RPMI7951 (cell line): ENCODE measurements around the gene TBC1D14. TPM values are rescaled to one million over a fixed set of nuclear protein-coding genes. Genes with fewer than 3 reads are reported as not detected.

Experiments used
- DNase-seq: peaks from one replicate; pipeline ENCODE4 v3.0.0-alpha.2; 2012; ENCODE audit warnings: low read depth
- total RNA-seq: library from RNA; depleted of rRNA; stranded (reverse); fragments of >200 nt; shearing (Covaris generic); gene quantifications from 2 replicates; pipeline ENCODE4 v1.2.3, GENCODE V29; 2014

Gene TBC1D14
- total RNA-seq, 1 experiment from 2014 or later = 23.3 TPM

DNA sequence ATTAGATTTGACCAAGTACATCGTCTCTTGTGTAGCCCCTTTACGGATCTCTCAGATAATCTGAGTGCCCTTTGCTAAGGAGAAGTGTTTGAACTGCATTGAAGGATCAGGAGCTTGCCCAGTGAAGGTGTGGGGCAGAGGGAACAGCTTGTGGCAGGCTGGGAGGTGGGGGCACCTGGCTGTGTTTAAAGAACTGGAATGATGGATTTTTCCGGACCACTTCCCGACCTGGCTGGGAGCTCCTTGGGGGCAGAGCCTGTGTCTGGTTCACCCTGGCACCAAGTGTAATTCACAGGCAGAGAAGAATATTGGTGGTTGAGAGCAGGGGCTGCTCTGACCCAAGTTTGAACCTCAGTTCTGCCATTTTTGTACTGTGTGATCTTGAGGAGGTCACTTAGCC is 18.5 kb downstream of the TBC1D14 start:
- no peak for DNase-seq

DNA sequence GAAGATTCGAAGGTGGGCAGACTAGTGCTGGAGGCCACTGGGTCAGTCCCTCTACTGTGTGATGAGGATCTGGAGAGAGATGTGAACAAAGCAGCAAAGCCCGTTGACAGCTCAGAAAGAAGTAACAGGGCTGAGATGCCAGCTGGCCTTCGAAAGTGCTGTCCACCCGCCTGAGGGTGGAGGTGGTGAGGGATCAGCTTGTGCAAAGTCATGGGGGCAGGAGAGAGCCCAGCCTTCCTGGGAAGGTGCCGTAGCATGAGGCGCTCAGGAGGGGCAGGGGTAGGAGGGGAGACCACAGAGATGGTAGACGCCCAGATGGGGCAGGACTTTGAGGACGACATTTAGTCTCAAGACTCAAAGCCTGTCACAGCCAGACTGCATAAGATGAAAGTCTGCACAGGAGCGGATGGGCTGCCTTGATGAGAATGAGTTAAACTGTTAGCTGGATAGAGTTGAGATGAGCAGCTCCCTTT is 19.7 kb downstream of the TBC1D14 start:
- DNase-seq = no peak

- no peak for DNase-seq
Measured at GRCh38 chr4:6929812-6930464, 20.3 kb downstream of the TBC1D14 start.

- DNase-seq = no peak
Measured at GRCh38 chr4:6932475-6932874, 22.8 kb downstream of the TBC1D14 start.

GRCh38 chr4:6932918-6933317 is 23.3 kb downstream of the TBC1D14 start:
- DNase-seq = no peak

DNA sequence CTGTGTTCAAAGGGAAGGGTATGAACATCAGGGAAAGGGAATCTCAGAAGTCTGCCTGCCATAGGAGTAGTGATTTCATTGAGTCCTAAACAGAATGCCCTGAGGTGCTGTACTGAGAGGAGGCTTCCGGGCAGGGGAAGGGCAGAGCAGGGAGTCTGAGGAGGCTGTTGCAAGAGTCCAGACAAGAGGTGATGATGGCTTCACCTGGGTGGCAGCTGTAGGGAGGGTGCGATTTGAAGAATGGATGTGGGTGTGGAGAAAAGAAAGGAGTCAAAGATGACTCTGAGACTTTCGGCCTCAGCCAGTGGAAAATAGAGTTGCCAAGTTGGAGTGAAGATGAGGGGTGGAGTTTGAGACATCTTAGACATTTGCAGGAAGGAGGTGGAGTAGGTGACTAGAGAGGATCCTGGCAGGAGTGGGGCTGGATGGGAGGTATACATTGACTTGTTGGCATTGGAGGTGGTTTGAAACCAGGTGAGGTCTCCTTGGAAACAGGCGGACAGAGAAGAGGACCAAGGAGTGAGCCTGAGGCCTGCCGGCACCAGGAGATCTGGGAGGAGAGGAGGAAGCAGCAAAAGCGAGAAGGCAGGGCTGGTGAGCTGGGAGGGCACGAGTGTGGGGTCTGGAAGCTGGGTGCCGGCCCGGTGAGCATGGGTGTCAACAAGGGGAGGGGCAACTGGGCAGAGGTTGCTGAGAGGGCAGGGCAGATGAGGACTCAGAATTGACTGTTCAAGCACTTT is 24.2 kb downstream of the TBC1D14 start:
- DNase-seq = no peak

DNA sequence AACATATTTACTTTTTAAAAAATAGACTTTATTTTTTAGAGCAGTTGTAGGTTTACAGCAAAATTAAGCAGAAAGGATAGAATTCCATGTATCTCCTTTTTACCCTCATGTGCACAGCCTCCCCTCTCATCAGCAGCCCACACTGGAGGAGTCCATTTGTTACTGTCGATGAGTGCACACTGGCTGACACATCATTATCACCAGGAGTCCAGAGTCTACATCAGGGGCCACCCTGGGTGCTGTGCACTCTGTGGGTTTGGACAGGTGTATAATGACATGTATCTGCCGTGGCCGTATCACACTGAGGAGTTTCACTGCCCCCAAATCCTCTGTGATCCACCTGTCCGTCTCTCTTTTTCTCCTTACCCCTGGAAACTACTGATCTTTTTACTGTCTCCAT is 26.3 kb downstream of the TBC1D14 start:
- no peak for DNase-seq

DNA sequence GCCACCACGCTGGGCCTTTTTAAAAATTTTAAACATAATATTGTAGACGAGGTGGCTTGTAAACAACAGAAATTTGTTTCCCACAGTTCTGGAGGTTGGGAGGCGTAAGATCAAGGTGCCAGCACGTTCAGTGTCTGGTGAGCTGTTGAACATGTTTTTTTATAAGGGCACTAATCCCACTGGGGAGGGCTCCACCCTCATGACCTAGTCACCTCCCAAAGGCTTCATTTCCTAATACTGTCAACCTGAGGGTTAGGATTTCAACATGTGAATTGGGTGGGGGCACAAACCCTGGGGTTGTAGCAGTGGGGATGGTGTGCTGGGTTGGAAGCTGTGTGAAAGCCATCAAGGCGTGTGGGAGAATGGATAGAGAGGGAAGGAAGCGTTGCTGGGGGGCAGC is 27.6 kb downstream of the TBC1D14 start:
- no peak for DNase-seq

DNA sequence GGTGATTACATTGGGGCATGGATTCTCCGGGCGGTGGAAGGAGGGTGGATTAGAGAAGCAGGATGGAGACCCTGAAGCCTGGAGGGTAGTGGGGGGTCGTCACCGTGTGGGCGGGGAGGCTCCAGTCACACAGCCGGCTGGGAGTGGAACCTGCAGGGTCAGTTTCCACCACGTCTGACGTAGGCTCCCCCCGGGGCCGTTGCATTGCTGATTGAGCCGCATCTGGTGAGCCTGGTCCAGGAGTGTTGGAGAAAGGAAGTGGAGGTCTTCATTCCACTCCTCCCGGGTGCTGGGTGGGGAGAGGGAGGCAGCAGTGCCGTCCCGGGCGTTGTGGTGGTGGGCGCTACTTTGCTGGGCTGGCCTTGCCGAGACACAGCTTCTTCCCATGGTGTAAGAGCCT is 28.1 kb downstream of the TBC1D14 start:
- DNase-seq = no peak

DNA sequence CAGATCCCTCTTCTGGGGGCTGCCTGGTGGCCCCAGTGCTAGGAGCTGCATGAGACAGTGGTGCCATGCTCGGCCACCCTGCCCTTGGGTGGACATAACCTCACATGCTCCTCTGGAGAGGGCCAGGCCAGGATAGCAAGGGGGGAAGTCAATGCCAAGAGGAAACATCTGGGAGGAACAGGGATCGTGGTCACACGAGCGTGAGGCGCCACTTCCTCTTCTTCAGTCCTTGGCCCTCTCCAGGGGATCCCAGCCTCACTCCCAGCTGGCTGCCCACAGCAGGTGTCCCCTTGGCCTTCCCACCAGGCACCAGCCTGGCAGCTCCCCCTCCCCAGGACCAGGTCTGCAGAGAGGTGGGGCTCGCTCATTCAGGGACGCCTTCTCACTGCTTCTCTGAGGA is 28.6 kb downstream of the TBC1D14 start:
- peak; percentile 38 for DNase-seq

DNA sequence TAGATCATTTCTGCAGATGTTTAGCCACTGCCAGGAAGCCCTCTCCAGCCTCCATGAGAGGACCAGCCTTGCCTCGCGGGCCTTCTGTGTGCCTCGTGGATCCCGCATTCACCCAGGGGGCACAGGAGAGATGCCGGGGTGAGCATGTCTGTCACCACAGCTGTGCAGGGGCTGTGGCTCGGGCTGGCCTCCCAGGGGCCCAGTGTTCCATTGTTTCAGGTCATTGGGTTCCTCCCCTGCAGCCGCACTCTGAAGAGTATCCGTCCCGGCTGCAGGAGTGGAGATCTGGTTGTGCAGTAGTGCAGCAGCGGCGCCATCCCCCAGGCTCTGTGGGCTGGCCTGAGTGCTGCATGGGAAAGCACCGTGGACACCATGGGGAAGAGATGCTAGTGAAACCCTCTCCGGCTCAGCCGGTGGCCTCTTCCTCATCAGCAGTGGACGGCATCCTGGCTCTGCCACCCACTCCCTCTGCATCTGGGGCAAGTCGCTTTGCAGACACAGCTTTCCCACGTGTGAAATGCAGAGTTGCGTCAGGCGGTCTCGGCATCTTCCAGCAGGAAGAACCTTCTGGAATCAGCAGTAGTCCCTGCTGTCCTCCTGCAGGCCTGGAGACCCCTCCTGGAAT is 29.1 kb downstream of the TBC1D14 start:
- DNase-seq = no peak

DNA sequence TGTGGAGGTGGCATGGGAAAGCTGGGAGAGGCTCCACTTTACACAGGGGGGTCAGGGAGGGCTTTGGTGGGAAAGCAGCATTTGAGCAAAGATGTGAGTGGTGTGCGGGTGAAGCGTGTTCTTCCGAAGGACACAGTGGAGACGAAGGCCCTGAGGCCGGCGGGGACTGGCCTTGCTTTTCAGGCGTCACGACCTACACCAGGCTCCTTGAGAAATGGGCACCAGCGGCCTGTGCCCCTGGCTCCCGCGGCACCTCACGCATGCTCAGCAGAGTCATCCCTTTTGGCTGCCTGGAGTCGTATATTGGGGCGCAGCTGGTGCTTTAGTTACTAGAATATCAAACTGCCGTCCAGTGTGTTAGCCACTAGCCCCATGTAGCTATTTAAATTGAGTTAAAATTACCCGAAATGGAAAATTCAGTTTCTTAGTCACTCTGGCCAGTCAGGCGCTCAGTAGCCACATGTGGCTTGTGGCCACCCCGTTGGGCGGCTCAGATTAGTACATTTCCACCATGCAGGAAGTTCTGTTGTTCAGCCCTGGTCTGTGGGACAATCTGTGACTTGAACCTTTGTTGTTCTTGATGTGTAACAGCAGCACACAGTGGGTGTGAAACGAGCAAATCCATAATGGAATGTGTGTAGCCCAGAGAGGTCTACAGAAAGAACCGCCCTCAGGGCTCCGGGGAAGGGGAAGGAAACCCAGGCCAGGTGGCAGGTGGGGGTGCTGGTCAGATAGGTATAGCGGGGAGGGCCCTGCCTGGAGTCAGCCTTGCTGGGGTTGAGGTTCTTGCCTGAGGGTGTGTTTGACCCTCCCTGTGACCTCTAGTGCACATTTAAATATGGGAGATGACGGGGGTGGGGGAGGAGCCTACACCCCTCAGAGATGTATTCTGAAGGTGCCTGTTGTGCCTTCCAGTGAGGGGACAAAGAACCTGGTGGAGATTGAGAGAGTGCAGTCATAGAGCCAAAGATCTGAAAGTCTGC is 30.4 kb downstream of the TBC1D14 start:
- peak; percentile 58 for DNase-seq

- DNase-seq = no peak
Measured at GRCh38 chr4:6940744-6941137, 31.1 kb downstream of the TBC1D14 start.

GRCh38 chr4:6941796-6942195 is 32.2 kb downstream of the TBC1D14 start:
- DNase-seq = no peak

DNA sequence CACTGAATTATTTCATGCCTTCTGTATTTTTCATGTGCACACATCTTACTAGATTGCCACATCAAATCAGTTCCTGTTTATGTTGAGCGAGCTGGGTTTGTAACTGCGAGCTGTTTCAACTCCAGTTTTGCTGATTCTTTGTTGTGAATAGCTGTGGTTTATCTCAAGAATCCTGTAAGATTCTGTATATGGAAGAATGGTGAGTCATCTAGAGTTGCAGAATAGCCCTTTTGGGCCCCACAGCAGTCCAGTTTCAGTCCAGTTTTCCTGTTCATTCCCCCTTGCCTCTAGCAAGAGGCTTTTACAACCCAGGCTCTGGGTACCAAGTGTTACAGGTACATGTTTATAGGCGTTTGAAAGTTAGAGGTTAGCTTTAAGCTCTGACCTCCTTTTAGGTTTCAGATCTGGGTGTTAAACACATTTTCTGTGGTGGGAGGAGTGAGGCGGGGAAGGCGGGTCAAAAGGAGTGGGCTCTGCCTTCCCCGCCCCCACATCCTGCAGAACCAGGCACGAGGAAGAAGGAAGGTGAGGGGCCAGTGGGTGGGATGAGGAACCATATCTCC is 32.7 kb downstream of the TBC1D14 start:
- peak; percentile 88 for DNase-seq

- DNase-seq = no peak
Measured at GRCh38 chr4:6943012-6943884, 33.6 kb downstream of the TBC1D14 start.

GRCh38 chr4:6943885-6944225 is 34.2 kb downstream of the TBC1D14 start:
- no peak for DNase-seq

DNA sequence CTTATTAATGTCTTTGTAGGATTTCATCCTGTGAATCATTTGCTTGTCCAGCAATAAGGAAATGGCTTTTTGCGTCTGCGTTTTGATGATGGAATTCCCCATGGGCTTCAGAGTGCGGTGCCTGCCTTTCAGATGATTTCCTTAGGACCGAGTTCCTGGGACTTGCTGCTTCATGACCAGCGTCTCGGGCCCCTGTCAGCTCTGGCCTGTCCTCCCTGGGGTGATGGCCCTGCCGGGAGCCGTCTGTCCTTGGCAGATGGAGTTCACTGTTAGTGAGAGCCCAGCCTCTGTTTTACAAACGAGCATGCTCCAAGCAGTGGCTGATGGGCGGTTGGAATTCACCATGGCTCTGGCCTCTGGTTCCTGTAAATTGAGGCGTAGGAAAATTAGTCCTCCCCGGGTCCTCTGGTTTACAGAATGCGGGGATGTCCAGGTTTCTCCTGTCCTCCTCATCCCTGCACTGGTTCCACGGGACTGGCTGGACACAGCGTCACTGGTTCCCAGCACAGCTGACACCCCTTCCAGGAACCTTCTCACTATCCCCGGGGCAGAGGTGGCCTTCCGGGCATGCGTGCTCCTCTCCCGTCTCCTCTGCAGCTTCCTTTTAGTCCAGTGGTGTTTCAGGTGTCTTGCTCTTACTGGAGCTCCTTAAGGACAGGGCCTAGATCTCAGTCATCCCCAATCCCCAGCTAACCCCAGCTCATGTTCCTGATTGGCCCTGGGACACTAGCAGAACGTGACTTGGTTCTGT is 34.9 kb downstream of the TBC1D14 start:
- no peak for DNase-seq

DNA sequence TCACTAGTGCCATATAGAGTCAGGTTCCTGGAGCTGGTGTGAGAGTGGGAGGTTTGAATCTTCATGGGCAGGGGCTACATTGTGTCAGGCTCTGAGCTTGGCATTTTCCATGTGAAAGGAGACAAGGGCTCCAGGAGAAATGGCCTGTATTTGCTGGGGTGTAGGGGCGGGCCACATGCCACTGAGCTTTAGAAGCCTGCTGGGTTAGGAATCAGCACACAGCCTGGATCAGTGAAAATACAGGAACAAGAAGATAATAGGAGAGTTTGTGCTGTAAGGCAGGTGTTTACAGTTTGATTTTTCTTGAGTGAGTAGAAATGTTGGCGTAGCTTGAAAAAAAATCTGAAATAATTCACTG is 35.4 kb downstream of the TBC1D14 start:
- no peak for DNase-seq

- DNase-seq = no peak
Measured at GRCh38 chr4:6946497-6946896, 36.9 kb downstream of the TBC1D14 start.
